ENCODE results near the gene XK.

DNA sequence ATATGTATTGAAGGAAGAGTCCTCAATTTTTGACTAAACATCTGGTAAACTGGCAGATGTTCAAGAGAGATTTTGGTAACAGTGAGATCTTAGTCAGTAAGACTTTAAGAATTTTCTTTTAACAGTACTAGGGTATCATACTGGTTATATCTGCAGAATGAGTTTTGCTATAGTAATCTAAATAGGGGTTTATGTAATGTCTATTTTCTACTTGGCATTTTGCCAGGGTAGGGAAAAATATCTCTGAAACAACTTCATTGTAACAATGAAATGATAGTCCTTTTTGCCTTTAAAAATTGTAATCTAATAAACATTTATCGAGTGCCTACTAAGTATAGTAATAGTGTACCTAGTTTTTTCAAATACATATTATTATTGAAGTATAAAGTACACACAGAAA is 32.1 kb downstream of the XK start:
- TF ChIP-seq, protein P1, sequence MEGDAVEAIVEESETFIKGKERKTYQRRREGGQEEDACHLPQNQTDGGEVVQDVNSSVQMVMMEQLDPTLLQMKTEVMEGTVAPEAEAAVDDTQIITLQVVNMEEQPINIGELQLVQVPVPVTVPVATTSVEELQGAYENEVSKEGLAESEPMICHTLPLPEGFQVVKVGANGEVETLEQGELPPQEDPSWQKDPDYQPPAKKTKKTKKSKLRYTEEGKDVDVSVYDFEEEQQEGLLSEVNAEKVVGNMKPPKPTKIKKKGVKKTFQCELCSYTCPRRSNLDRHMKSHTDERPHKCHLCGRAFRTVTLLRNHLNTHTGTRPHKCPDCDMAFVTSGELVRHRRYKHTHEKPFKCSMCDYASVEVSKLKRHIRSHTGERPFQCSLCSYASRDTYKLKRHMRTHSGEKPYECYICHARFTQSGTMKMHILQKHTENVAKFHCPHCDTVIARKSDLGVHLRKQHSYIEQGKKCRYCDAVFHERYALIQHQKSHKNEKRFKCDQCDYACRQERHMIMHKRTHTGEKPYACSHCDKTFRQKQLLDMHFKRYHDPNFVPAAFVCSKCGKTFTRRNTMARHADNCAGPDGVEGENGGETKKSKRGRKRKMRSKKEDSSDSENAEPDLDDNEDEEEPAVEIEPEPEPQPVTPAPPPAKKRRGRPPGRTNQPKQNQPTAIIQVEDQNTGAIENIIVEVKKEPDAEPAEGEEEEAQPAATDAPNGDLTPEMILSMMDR (IDR thresholded peaks at IDR 0.05; ENCODE audit: insufficient read depth, low read depth, low read length): no peak
- TF ChIP-seq EZH2 (IDR thresholded peaks at IDR 0.05; ENCODE audit: insufficient read depth, low read length): no peak

Data from astrocyte (in vitro differentiated cells and primary cell).